A673 (cell line): ENCODE measurements around the gene APBB1IP. TPM values are rescaled to one million over a fixed set of nuclear protein-coding genes. Genes with fewer than 3 reads are reported as not detected.

Source experiments
- BruUV-seq: library from RNA; stranded (reverse); fragments of 400-500 nt; replicated peaks from 2 replicates; lab custom pipeline; 2021; lab: Mats Ljungman, UMichigan
- CTCF ChIA-PET: fragments of 300-600 bp; sonication (Branson Sonifier 250); formaldehyde crosslinking; loops from one replicate; lab custom pipeline; 2022; ENCODE audit warnings: antibody characterized with exemption; lab: Charles Lee
- POLR2A ChIA-PET: fragments of 300-600 bp; sonication (Branson Sonifier 250); formaldehyde crosslinking; loops from one replicate; lab custom pipeline; 2022; ENCODE audit warnings: antibody characterized with exemption; ENCODE audit not compliant: low non-redundant PET; lab: Charles Lee
- DNase-seq: peaks from one replicate; pipeline ENCODE4 v3.0.0-alpha.2; 2015; ENCODE audit warnings: low spot score
- H3K27ac ChIP-seq: fragments of 200-600 bp; sonication (generic); 2 replicates; pipeline ENCODE4 v1.5.1; 2016; ENCODE audit warnings: mixed run types, low read depth, mild to moderate bottlenecking, mixed read lengths, antibody characterized with exemption, low read length; ENCODE audit not compliant: poor library complexity, severe bottlenecking
- H3K27me3 ChIP-seq: fragments of 200-600 bp; sonication (generic); replicated peaks from 2 replicates; pipeline ENCODE4 v1.6.1; 2017; ENCODE audit warnings: mixed run types, low read depth, mild to moderate bottlenecking, mixed read lengths, antibody characterized with exemption, low read length; ENCODE audit not compliant: insufficient read depth, poor library complexity
- H3K36me3 ChIP-seq: fragments of 200-600 bp; sonication (generic); 2 replicates; pipeline ENCODE4 v1.6.1; 2016; ENCODE audit warnings: mixed run types, mild to moderate bottlenecking, mixed read lengths, antibody characterized with exemption, low read length; ENCODE audit not compliant: insufficient read depth, poor library complexity, severe bottlenecking
- H3K4me1 ChIP-seq: fragments of 200-600 bp; sonication (generic); 2 replicates; pipeline ENCODE4 v1.6.1; 2017; ENCODE audit warnings: mixed run types, mild to moderate bottlenecking, mixed read lengths, antibody characterized with exemption, low read length; ENCODE audit not compliant: insufficient read depth, poor library complexity, severe bottlenecking
- H3K4me3 ChIP-seq: fragments of 200-600 bp; sonication (generic); 2 replicates; pipeline ENCODE4 v1.5.1; 2016; ENCODE audit warnings: low read depth, mixed run types, mild to moderate bottlenecking, mixed read lengths, low read length; ENCODE audit not compliant: poor library complexity, severe bottlenecking
- H3K9me3 ChIP-seq: fragments of 200-600 bp; sonication (generic); 2 replicates; pipeline ENCODE4 v1.6.1; 2016; ENCODE audit warnings: mixed run types, low read depth, mild to moderate bottlenecking, mixed read lengths, antibody characterized with exemption, low read length; ENCODE audit not compliant: poor library complexity, severe bottlenecking
- CTCF ChIP-seq: fragments of 300-800, 200-600 bp; sonication (generic); conservative IDR thresholded peaks from 2 replicates; pipeline ENCODE4 v1.5.1; 2017; ENCODE audit warnings: low read depth, mild to moderate bottlenecking, antibody characterized with exemption, low read length, moderate library complexity, mixed read lengths
- EZH2 ChIP-seq: fragments of 200-600 bp; sonication (generic); IDR thresholded peaks from 2 replicates; pipeline ENCODE4 v1.6.1; 2017; ENCODE audit warnings: borderline replicate concordance, low read depth, mild to moderate bottlenecking, mixed read lengths, antibody characterized with exemption, low read length; ENCODE audit not compliant: poor library complexity, severe bottlenecking
- intact Hi-C: fragments of 100-400 bp; cut with micrococcal nuclease; formaldehyde crosslinking; loops from one replicate; pipeline ENCODE4 v1.10.0; 2022; ENCODE audit not compliant: unreplicated experiment
- total RNA-seq: library from RNA; stranded (reverse); gene quantifications from 2 replicates; pipeline ENCODE4 v1.2.3, GENCODE V29; 2021

The APBB1IP gene
- total RNA-seq, 1 experiment from 2014 or later: not detected

- TF ChIP-seq EZH2 (peak; percentile 53), CTCF (no peak)
- POLR2A ChIA-PET: no interaction called here
- Histone ChIP-seq H3K9me3 (no peaks in the 10 kb centered on the region), H3K36me3 (no peaks in the 10 kb centered on the region), H3K4me3 (peak overlapping the region; percentile 45), H3K4me1 (no peaks in the 10 kb centered on the region), H3K27ac (no peak overlapping the region), H3K27me3 (peaks cover 41% of the 10 kb centered on the region)
- CTCF ChIA-PET: no interaction called here
- intact Hi-C loops: no loop called here
- BruUV-seq: no TSS peak
- peak; percentile 4 for DNase-seq
Measured at GRCh38 chr10:26567351-26567721, 129.2 kb downstream of the APBB1IP start.

GRCh38 chr10:26571655-26572054 lies 133.5 kb downstream of the APBB1IP start:
- Histone ChIP-seq H3K4me3 (no peak overlapping the region), H3K27me3 (peaks cover 17% of the 10 kb centered on the region), H3K27ac (no peak overlapping the region), H3K4me1 (no peaks in the 10 kb centered on the region), H3K36me3 (no peaks in the 10 kb centered on the region), H3K9me3 (no peaks in the 10 kb centered on the region)
- no peak for TF ChIP-seq EZH2
- no peak for TF ChIP-seq CTCF
- intact Hi-C loops: loop anchor here (2.0 kb wide), 1 partner anchor 53 kb away; no protein-coding TSS in a partner anchor
- ChIA-PET POLR2A (no interaction called here), CTCF (no interaction called here)
- no TSS peak for BruUV-seq
- no peak for DNase-seq

- intact Hi-C loops: no loop called here
- H3K9me3 ChIP-seq: no peaks in the 10 kb centered on the region
- POLR2A ChIA-PET: no interaction called here
- peak; percentile 11 for DNase-seq
- no peaks in the 10 kb centered on the region for H3K36me3 ChIP-seq
- CTCF ChIA-PET: no interaction called here
- H3K27me3 ChIP-seq: no peaks in the 10 kb centered on the region
- BruUV-seq: no TSS peak
- H3K27ac ChIP-seq: no peak overlapping the region
- H3K4me3 ChIP-seq: no peak overlapping the region
- no peaks in the 10 kb centered on the region for H3K4me1 ChIP-seq
- TF ChIP-seq EZH2: no peak
- TF ChIP-seq CTCF: 0 out of 2 replicates have a peak, but pooled peaks have one; percentile 23
Measured at GRCh38 chr10:26573674-26574073, 135.5 kb downstream of the APBB1IP start.
